GM18861 (cell line): ENCODE measurements around the gene ZNF883.
A peak's percentile ranks its signal among the peaks of the same experiment; 100 is the strongest.
"Not testable (repeated sequence)": the region's sequence is repeated elsewhere in the genome, so short reads cannot be mapped to it uniquely, and the experiment has no call there.

Experiments used
- ATAC-seq: cut with Tn5 transposase; IDR thresholded peaks from one replicate; pipeline ENCODE4 v1.9.1; 2021; ENCODE audit not compliant: unreplicated experiment

The ZNF883 gene

GRCh38 chr9:113011911-113012381 is at the start of gene ZNF883:
Gene ZNF883 (minus strand): TSS chr9:113012192.
- no peak for ATAC-seq

GRCh38 chr9:113061072-113061850 is 49.3 kb upstream of the ZNF883 start:
- ATAC-seq: not testable (repeated sequence)

- ATAC-seq: not testable (repeated sequence)
Observed at GRCh38 chr9:113059581-113060284, 47.7 kb upstream of the ZNF883 start.

- ATAC-seq: no peak
Observed at GRCh38 chr9:113057193-113057592, 45.2 kb upstream of the ZNF883 start.

GRCh38 chr9:113056191-113057106 is 44.5 kb upstream of the ZNF883 start, which contains the start of gene ZFP37:
Gene ZFP37 (minus strand): TSS chr9:113056724. CDS start chr9:113056688, 36 bp downstream.
- ATAC-seq: peak; percentile 97

GRCh38 chr9:113042884-113043657 is 31.1 kb upstream of the ZNF883 start:
- no peak for ATAC-seq

GRCh38 chr9:113026200-113026599 is 14.2 kb upstream of the ZNF883 start:
- no peak for ATAC-seq

- no peak for ATAC-seq
Observed at GRCh38 chr9:113018247-113018646, 6.3 kb upstream of the ZNF883 start.

- ATAC-seq: no peak
Observed at GRCh38 chr9:113012492-113012891, 500 bp upstream of the ZNF883 start.

- ATAC-seq: no peak
Observed at GRCh38 chr9:113005777-113006176, 6.2 kb downstream of the ZNF883 start.

GRCh38 chr9:112997236-112997941 is 14.6 kb downstream of the ZNF883 start:
- ATAC-seq: no peak

- no peak for ATAC-seq
Observed at GRCh38 chr9:112971415-112971814, 40.6 kb downstream of the ZNF883 start.

- no peak for ATAC-seq
Observed at GRCh38 chr9:112970939-112971338, 41.1 kb downstream of the ZNF883 start.

GRCh38 chr9:112969730-112970129 is 42.3 kb downstream of the ZNF883 start:
- ATAC-seq: no peak

- ATAC-seq: no peak
Observed at GRCh38 chr9:112955550-112955949, 56.4 kb downstream of the ZNF883 start.

- no peak for ATAC-seq
Observed at GRCh38 chr9:112945620-112946208, 66.3 kb downstream of the ZNF883 start.

GRCh38 chr9:112939418-112939817 is 72.6 kb downstream of the ZNF883 start:
- ATAC-seq: no peak

- no peak for ATAC-seq
Observed at GRCh38 chr9:112933696-112934095, 78.3 kb downstream of the ZNF883 start.

- ATAC-seq: no peak
Observed at GRCh38 chr9:112925058-112925641, 86.8 kb downstream of the ZNF883 start.
